NCI-H748 (cell line): ENCODE results near the gene TRO.

Source experiments
- DNase-seq: peaks from one replicate; lab custom pipeline; 2025; ENCODE audit not compliant: unreplicated experiment; lab: John Stamatoyannopoulos, UW

TRO gene

DNA sequence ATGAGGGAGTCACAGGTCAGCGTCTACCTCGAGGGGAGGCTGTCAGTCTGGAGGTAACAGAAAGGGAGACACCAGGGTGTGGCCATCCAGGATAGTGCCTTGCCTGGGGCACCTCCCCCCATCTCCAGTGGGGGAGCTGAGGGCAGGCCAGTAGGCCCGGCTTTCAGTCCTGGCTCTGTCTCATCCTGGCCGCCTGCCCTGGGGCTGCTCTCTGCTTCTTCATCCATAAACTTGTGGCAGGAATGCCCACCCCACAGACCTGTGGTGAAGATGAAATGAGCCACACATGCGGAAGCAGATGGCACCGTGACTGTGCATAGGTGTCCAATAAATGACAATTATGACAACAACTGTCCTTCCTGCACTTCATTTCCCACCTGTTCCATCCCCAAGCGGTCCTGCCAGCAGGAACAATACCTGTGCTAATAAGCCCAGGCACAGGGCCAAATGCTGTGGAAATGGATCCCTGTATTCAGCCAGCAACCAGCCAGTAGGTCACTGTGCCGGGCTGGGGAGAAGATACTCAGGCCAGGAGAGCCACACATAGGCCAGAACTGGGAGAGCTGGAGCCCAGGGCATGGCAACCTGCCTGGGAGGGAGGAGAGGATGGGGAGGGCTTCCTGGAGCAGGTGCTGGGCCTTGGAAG, 30.2 kb downstream of the TRO start:
- DNase-seq, result peak; percentile 97

DNA sequence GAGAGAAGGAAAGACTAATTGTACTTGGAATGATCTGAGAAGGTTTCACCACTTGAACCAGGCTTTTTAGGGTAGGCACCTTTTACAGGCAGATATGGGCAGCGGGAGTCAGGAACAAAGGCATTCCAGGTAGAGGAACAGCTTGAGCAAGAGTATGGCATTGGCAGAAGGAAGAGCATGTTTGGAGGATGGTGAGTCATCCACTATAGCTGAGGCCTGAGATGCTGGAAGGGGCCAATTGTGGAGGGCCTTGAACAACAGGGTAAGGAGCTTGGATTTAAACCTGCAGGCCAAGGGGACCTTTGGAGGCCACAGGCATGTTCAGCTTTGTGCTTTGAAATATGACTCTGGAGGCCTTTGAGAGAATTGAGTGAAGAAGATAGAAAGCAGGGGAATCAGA, 41.1 kb downstream of the TRO start:
- DNase-seq, result no peak

DNA sequence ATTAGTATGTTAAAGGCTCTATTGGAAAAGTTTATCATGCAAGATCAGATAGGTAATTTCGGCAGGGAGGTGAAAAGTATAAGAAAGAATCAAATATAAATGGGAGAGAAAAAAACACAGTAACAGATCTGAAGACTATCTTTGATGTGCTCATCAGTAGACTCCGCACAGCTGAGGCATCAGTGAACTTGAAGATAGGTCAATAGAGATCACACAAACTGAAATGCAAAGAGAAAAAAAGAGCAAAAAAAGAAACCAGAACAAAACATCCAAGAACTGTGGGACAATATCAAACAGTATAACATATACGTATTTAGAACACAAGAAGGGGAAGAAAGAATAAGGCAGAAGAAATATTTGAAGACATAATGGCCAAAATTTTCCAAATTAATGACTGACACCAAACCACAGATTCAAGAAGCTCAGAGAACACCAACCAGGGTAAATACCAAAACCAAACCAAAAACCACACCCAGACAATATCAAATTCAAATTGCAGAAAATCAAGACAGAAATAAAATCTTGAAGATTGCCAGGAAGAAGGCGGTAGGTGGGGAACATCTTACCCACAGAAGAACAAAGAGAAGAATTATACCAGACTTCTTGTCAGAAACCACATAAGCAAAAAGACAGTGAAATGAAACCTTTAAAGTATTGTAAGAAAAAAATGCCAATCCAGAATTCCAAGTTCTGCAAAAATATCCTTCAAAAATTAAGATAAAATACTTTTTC, 44.3 kb downstream of the TRO start:
- DNase-seq, result no peak

DNA sequence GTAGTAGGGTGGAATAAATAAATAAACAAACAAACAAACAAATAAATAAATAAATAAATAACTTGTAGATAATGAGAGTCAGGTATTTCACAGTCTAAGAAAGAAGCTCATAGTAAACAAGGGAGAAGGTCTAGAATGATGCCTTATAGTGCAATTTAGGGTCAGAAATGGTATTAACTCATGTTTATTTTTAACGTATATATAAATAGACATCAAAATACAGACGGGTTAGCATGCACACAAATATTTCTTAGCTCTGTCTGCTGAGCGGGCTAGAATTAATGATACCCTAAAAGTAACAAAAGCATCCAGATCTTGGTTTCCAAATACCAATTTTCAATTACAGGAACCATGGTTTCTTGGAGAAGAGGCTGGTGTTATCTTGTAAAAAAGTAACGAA, 56.8 kb downstream of the TRO start:
- no peak for DNase-seq

DNA sequence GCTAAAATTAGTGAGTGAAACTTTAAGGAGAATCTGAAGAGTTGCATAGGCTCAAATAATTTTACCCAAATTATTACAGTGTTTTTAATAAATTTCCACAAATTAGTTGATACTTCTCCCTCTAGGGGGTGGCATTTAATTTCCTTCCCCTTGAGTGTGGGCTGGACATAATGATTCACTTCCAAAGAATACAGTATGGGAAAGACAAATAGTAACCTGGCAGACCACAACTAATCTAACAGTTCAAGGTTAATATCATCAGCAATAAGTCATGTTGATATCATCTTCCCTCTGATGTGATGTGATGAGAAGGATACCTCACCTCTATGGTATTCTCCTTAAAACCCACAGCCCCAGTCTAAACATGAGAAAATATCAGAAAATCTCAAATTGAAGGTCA, 57.8 kb downstream of the TRO start:
- no peak for DNase-seq

DNA sequence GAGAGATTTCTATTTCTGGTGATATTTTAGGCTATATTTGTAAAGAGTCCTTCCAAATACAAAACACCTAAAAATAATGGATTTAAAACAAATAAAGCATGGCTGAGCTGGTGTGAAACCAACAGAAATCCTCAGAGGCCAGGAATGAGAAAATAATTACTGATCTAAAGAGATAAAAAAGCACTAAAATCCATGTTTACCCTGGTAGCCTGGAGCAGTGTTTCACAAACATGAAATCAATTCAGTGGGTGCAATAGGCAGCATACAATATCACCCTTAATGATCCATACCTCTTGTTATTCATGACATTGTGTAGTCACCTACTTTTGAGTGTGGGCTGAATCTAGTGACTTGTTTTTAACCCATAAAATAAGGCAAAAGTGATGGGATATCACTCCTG, 58.8 kb downstream of the TRO start:
- DNase-seq, result peak; percentile 0

DNA sequence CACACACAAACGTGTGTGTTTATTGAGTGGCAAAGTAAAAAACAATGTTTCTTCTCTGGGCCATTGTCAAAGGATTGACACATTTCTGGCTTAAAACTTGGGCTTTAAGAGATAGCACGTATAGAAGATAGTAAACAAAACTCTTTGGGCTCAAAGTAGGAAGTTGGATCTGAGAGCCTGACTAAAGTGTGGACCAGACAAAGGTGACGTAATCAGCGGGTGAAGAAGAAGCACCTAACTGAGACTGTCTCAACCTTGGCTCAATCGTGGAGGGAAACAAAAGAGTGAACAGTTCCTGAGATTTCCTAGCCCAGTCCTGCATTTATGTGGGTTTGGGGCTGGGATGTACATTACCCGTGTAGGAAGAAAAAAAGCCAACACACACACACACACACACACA, 59.7 kb downstream of the TRO start:
- no peak for DNase-seq
